CD4-positive, alpha-beta memory T cell (primary cell): ENCODE results near the gene TMEM140. TPM values are rescaled to one million over a fixed set of nuclear protein-coding genes. Genes with fewer than 3 reads are reported as not detected.

ENCODE experiments used
- CTCF ChIA-PET: fragments of 350-600 bp; sonication (Branson Sonifier 250); formaldehyde crosslinking; loops from one replicate; lab custom pipeline; 2021; ENCODE audit warnings: inconsistent platforms; ENCODE audit not compliant: partially characterized antibody; lab: Charles Lee
- POLR2A ChIA-PET: fragments of 350-600 bp; sonication (Branson Sonifier 250); formaldehyde crosslinking; loops from one replicate; lab custom pipeline; 2021; ENCODE audit not compliant: partially characterized antibody; lab: Charles Lee
- DNase-seq, 5 donors: peaks; one replicate each; pipeline versions ENCODE4 v3.0.0 to v3.0.0-alpha.2; 2020 to 2022; ENCODE audit warnings: mixed read lengths in 1 of 5
- H3K27ac ChIP-seq: one replicate; pipeline ENCODE4 v1.7.0; 2013; ENCODE audit warnings: low read depth, low read length
- H3K27me3 ChIP-seq: 2 replicates; pipeline ENCODE4 v1.7.0; 2013; ENCODE audit warnings: mild to moderate bottlenecking, low read length, moderate library complexity; ENCODE audit not compliant: insufficient read depth
- H3K36me3 ChIP-seq: 2 replicates; pipeline ENCODE4 v1.7.0; 2013; ENCODE audit warnings: mild to moderate bottlenecking, low read length, moderate library complexity; ENCODE audit not compliant: insufficient read depth
- H3K4me1 ChIP-seq: 2 replicates; pipeline ENCODE4 v1.7.0; 2013; ENCODE audit warnings: mild to moderate bottlenecking, low read length, moderate library complexity; ENCODE audit not compliant: insufficient read depth
- H3K4me3 ChIP-seq, 2 donors: one replicate each; pipeline ENCODE4 v1.7.0; 2013; ENCODE audit warnings: low read length in 2 of 2, mild to moderate bottlenecking in 1 of 2
- H3K9me3 ChIP-seq, 2 donors: one replicate each; pipeline ENCODE4 v1.7.0; 2013; ENCODE audit warnings: low read length in 2 of 2, control low read depth in 1 of 2; ENCODE audit not compliant: control insufficient read depth in 1 of 2
- H3K27ac Mint-ChIP-seq, 7 donors: one replicate each; pipeline ENCODE4 v1.8.0; 2020 to 2021; ENCODE audit warnings: mixed read lengths in 7 of 7, mild to moderate bottlenecking in 6 of 7, inconsistent platforms in 3 of 7, moderate library complexity in 3 of 7
- H3K27me3 Mint-ChIP-seq, 2 donors: one replicate each; pipeline ENCODE4 v1.8.0; 2020 to 2021; ENCODE audit warnings: mixed read lengths in 2 of 2
- H3K36me3 Mint-ChIP-seq, 2 donors: one replicate each; pipeline ENCODE4 v1.8.0; 2020 to 2021; ENCODE audit warnings: mixed read lengths in 2 of 2, inconsistent platforms in 1 of 2, mild to moderate bottlenecking in 1 of 2
- H3K4me1 Mint-ChIP-seq, 4 donors: one replicate each; pipeline ENCODE4 v1.8.0; 2020 to 2021; ENCODE audit warnings: mixed read lengths in 4 of 4, mild to moderate bottlenecking in 1 of 4
- H3K4me3 Mint-ChIP-seq, 8 donors: one replicate each; pipeline ENCODE4 v1.8.0; 2020 to 2021; ENCODE audit warnings: mixed read lengths in 8 of 8, mild to moderate bottlenecking in 7 of 8, moderate library complexity in 6 of 8, inconsistent platforms in 3 of 8
- H3K9me3 Mint-ChIP-seq, 8 donors: one replicate each; pipeline ENCODE4 v1.8.0; 2020 to 2021; ENCODE audit warnings: mixed read lengths in 8 of 8, mild to moderate bottlenecking in 5 of 8, inconsistent platforms in 3 of 8, moderate library complexity in 1 of 8
- intact Hi-C: fragments of 100-400 bp; cut with micrococcal nuclease; formaldehyde crosslinking; loops from one replicate; pipeline ENCODE4 v1.15.1; 2023
- polyA plus RNA-seq, 2 donors: library from polyadenylated mRNA; unstranded; fragments of 300-500 nt; fragmentation: Illumina TruSeq; gene quantifications; one replicate each; pipeline ENCODE4 v1.2.3, GENCODE V29; 2021
- total RNA-seq, 2 experiments: library from RNA; stranded (reverse); gene quantifications; one replicate each; pipeline ENCODE4 v1.2.3, GENCODE V29; 2021

TMEM140 gene
- total and polyA plus RNA-seq, 4 experiments from 2014 or later: 13.6 to 31.3 (median 29.6) TPM

GRCh38 chr7:135204876-135205275 lies 57.0 kb downstream of the TMEM140 start:
- Histone ChIP-seq H3K27me3 (no peaks in the 10 kb centered on the region), H3K27ac (no peak overlapping the region), H3K36me3 (peaks cover 9% of the 10 kb centered on the region), H3K4me1 (peaks cover 12% of the 10 kb centered on the region), H3K9me3 (no peaks in the 10 kb centered on the region), H3K4me3 (no peak overlapping the region)
- intact Hi-C loops: no loop called here
- Mint-ChIP-seq H3K27ac (peak overlapping the region in 1 of 7 donors; percentile 7), H3K9me3 (no peaks in the 10 kb centered on the region), H3K4me3 (no peak overlapping the region), H3K4me1 (peaks cover 17 to 43% (median 24%) of the 10 kb centered on the region in 4 donors), H3K36me3 (peaks cover 51 to 65% of the 10 kb centered on the region in 2 donors), H3K27me3 (no peaks in the 10 kb centered on the region)
- no peak for DNase-seq
- ChIA-PET CTCF (interaction anchor here (1.1 to 1.8 kb wide), 3 partner anchors 9 to 69 kb away, joined by 3 to 4 read pairs (median 3); no protein-coding TSS in a partner anchor), POLR2A (no interaction called here)

GRCh38 chr7:135205850-135206249 lies 58.0 kb downstream of the TMEM140 start:
- H3K4me1 ChIP-seq: peaks cover 20% of the 10 kb centered on the region
- peaks cover 22 to 51% (median 32%) of the 10 kb centered on the region in 4 donors for H3K4me1 Mint-ChIP-seq

GRCh38 chr7:135206941-135207391 lies 59.1 kb downstream of the TMEM140 start:
- no peaks in the 10 kb centered on the region for H3K27me3 Mint-ChIP-seq
- no peak overlapping the region for H3K4me3 Mint-ChIP-seq
- Histone ChIP-seq H3K27me3 (no peaks in the 10 kb centered on the region), H3K9me3 (no peaks in the 10 kb centered on the region), H3K4me1 (peaks cover 25% of the 10 kb centered on the region), H3K36me3 (peaks cover 6% of the 10 kb centered on the region), H3K4me3 (no peak overlapping the region), H3K27ac (no peak overlapping the region)
- DNase-seq: no peak
- H3K9me3 Mint-ChIP-seq: no peaks in the 10 kb centered on the region
- intact Hi-C loops: no loop called here
- H3K36me3 Mint-ChIP-seq: peaks cover 46 to 54% of the 10 kb centered on the region in 2 donors
- peak overlapping the region in 1 of 7 donors; percentile 61 for H3K27ac Mint-ChIP-seq
- H3K4me1 Mint-ChIP-seq: peaks cover 20 to 56% (median 31%) of the 10 kb centered on the region in 4 donors
- CTCF ChIA-PET: interaction anchor here (1.3 kb wide), 1 partner anchor 12 kb away, joined by 3 read pairs; no protein-coding TSS in a partner anchor
- POLR2A ChIA-PET: no interaction called here

More at GRCh38 chr7:135205850-135206249, 58.0 kb downstream of the TMEM140 start:
- H3K4me3 ChIP-seq: no peak overlapping the region
- no peak for DNase-seq
- ChIA-PET POLR2A (no interaction called here), CTCF (interaction anchor here (0.6 to 1.8 kb wide), 5 partner anchors 9 to 75 kb away, joined by 3 to 4 read pairs (median 3); no protein-coding TSS in a partner anchor)
- intact Hi-C loops: no loop called here
- Mint-ChIP-seq H3K27ac (peak overlapping the region in 1 of 7 donors; percentile 34), H3K27me3 (no peaks in the 10 kb centered on the region), H3K36me3 (peaks cover 51 to 60% of the 10 kb centered on the region in 2 donors), H3K4me3 (no peak overlapping the region), H3K9me3 (no peaks in the 10 kb centered on the region)
- H3K36me3 ChIP-seq: peaks cover 9% of the 10 kb centered on the region
- no peak overlapping the region for H3K27ac ChIP-seq
- no peaks in the 10 kb centered on the region for H3K9me3 ChIP-seq
- H3K27me3 ChIP-seq: no peaks in the 10 kb centered on the region

- Histone ChIP-seq H3K4me3 (no peak overlapping the region), H3K27me3 (no peaks in the 10 kb centered on the region), H3K36me3 (peaks cover 6% of the 10 kb centered on the region), H3K4me1 (peaks cover 27% of the 10 kb centered on the region), H3K9me3 (no peaks in the 10 kb centered on the region), H3K27ac (no peak overlapping the region)
- POLR2A ChIA-PET: no interaction called here
- Mint-ChIP-seq H3K9me3 (no peaks in the 10 kb centered on the region), H3K4me1 (peaks cover 17 to 52% (median 30%) of the 10 kb centered on the region in 4 donors), H3K27me3 (no peaks in the 10 kb centered on the region), H3K36me3 (peaks cover 41 to 48% of the 10 kb centered on the region in 2 donors), H3K27ac (peak overlapping the region in 1 of 7 donors; percentile 72), H3K4me3 (peak overlapping the region in 3 of 8 donors; percentile 17 to 54 (median 37))
- CTCF ChIA-PET: no interaction called here
- no peak for DNase-seq
- intact Hi-C loops: no loop called here
Measured at GRCh38 chr7:135207406-135208101, 59.7 kb downstream of the TMEM140 start.

- no peaks in the 10 kb centered on the region for H3K27me3 Mint-ChIP-seq
- H3K4me3 Mint-ChIP-seq: peak overlapping the region in 5 of 8 donors; percentile 9 to 49 (median 20)
- H3K9me3 Mint-ChIP-seq: no peaks in the 10 kb centered on the region
- H3K27ac Mint-ChIP-seq: peak overlapping the region in 2 of 7 donors; percentile 13 to 46
- Histone ChIP-seq H3K9me3 (no peaks in the 10 kb centered on the region), H3K27ac (no peak overlapping the region), H3K4me1 (peaks cover 27% of the 10 kb centered on the region), H3K27me3 (no peaks in the 10 kb centered on the region), H3K4me3 (no peak overlapping the region), H3K36me3 (peaks cover 1% of the 10 kb centered on the region)
- POLR2A ChIA-PET: no interaction called here
- no peak for DNase-seq
- H3K36me3 Mint-ChIP-seq: peaks cover 36 to 42% of the 10 kb centered on the region in 2 donors
- peaks cover 16 to 51% (median 30%) of the 10 kb centered on the region in 4 donors for H3K4me1 Mint-ChIP-seq
- intact Hi-C loops: no loop called here
- CTCF ChIA-PET: interaction anchor here (0.8 kb wide), 1 partner anchor 37 kb away, joined by 4 read pairs; no protein-coding TSS in a partner anchor
Measured at GRCh38 chr7:135208102-135208793, 60.4 kb downstream of the TMEM140 start.

- no peaks in the 10 kb centered on the region for H3K9me3 ChIP-seq
- intact Hi-C loops: no loop called here
- H3K9me3 Mint-ChIP-seq: no peaks in the 10 kb centered on the region
- ChIA-PET POLR2A (interaction anchor here (1.4 to 3.6 kb wide), 4 partner anchors 12 to 563 kb away, joined by 3 to 40 read pairs (median 17); partner anchors contain the start of genes CYREN and TMEM140), CTCF (interaction anchor here (0.8 to 3.1 kb wide), 4 partner anchors 12 to 223 kb away, joined by 3 to 12 read pairs (median 4); partner anchors contain the start of gene AGBL3)
- H3K4me1 Mint-ChIP-seq: peaks cover 16 to 46% (median 30%) of the 10 kb centered on the region in 4 donors
- H3K36me3 Mint-ChIP-seq: peaks cover 25 to 32% of the 10 kb centered on the region in 2 donors
- no peak for DNase-seq
- H3K27me3 ChIP-seq: no peaks in the 10 kb centered on the region
- peak overlapping the region in 5 of 8 donors; percentile 8 to 61 (median 36) for H3K4me3 Mint-ChIP-seq
- H3K36me3 ChIP-seq: no peaks in the 10 kb centered on the region
- H3K27ac ChIP-seq: no peak overlapping the region
- H3K27ac Mint-ChIP-seq: peak overlapping the region in 1 of 7 donors; percentile 92
- H3K27me3 Mint-ChIP-seq: no peaks in the 10 kb centered on the region
- H3K4me3 ChIP-seq: no peak overlapping the region
- H3K4me1 ChIP-seq: peaks cover 27% of the 10 kb centered on the region
Measured at GRCh38 chr7:135209225-135209834, 61.5 kb downstream of the TMEM140 start.
